Mesothelial cell of epicardium (in vitro differentiated cells): Measurements from ENCODE around the gene MLLT1. TPM values are rescaled to one million over a fixed set of nuclear protein-coding genes. Genes with fewer than 3 reads are reported as not detected.

Experiments
- DNase-seq, 2 experiments: peaks; one replicate each; pipeline ENCODE4 v3.0.0; 2021; ENCODE audit warnings: low spot score in 2 of 2; ENCODE audit not compliant: unreplicated experiment in 2 of 2
- H3K27ac Mint-ChIP-seq: 2 replicates; pipeline ENCODE4 v1.8.0; 2021; ENCODE audit warnings: mixed read lengths
- H3K27me3 Mint-ChIP-seq: 2 replicates; pipeline ENCODE4 v1.8.0; 2021; ENCODE audit warnings: low read depth, mixed read lengths
- H3K36me3 Mint-ChIP-seq: 2 replicates; pipeline ENCODE4 v1.8.0; 2021; ENCODE audit warnings: mixed read lengths
- H3K4me1 Mint-ChIP-seq: 2 replicates; pipeline ENCODE4 v1.8.0; 2021; ENCODE audit warnings: mixed read lengths
- H3K4me3 Mint-ChIP-seq: 2 replicates; pipeline ENCODE4 v1.8.0; 2021; ENCODE audit warnings: mild to moderate bottlenecking, moderate library complexity, mixed read lengths
- H3K9me3 Mint-ChIP-seq: 2 replicates; pipeline ENCODE4 v1.8.0; 2021; ENCODE audit warnings: mixed read lengths
- total RNA-seq: library from RNA; stranded (reverse); gene quantifications from 3 replicates; pipeline ENCODE4 v1.2.1, GENCODE V29; 2021
- TF ChIP-seq, protein P1 (sequence below): fragments of 200-600 bp; sonication (generic); IDR thresholded peaks from one replicate; pipeline ENCODE4 v1.5.0; 2021; ENCODE audit warnings: antibody characterized with exemption; ENCODE audit not compliant: unreplicated experiment

MLLT1 gene
- total RNA-seq, 1 donor from 2014 or later = 93.1 TPM

DNA sequence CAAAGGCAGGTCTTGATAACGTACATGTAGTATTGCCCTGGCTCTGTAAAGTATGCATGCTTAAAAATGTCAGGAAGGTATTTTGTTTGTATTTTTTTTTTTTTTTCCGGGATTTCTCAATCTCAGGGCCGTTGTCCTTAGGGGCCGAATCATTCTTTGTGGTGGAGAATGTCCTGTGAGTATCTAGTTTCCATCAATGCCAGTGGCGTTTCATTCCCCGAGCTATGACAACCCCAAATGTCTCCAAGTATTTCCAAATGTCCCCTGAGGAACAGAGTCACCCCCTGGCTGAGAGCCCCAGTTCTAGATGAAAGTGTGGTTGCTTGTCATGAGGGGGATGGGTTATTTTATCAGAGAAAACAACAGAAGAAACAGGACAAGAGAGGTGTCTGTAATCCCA is 75.6 kb downstream of the MLLT1 start:
- DNase-seq = no peak
- Mint-ChIP-seq H3K27me3 (no peaks in the 10 kb centered on the region), H3K4me3 (no peak overlapping the region)

DNA sequence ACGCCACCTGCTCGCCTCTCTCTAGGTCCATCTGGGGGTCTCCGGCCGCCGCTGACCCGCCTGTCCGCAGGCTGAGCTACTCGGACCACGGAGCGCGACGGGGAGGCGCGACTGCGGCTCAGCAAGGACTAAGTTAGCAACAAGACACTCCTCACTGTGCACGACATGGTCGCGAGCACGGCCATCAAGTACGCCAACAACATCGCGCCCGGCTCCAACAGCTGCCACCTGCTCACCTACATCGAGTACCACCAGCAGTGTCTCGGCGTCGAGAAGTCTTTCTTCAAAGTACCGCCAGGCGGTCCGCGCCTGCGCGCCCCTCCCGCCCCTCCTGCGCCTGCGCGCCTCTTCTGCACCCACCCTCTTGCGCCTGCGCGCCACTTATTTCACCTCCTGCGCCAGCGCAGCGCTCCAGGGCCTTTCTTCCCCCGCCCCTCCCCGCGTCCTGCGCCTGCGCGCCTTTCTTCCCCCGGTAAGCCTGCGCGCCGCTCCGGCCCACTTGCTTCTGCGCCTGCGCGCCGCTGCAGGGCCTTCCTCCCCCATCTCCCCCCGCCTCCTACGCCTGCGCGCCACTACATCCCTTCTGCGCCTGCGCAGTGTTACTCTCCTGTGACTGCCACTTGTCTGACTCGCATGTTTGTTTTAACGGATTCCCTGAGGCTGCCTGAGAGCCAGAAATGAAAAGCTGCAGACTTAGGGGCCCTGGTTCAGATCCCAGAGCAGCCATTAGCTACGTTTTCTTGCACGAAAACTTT is 80.4 kb downstream of the MLLT1 start:
- DNase-seq = peak; percentile 100
- H3K4me1 Mint-ChIP-seq = peaks cover 22% of the 10 kb centered on the region
- H3K9me3 Mint-ChIP-seq = peaks cover 16% of the 10 kb centered on the region
- no peaks in the 10 kb centered on the region for H3K27me3 Mint-ChIP-seq
- peaks cover 23% of the 10 kb centered on the region for H3K36me3 Mint-ChIP-seq
- peak overlapping the region; percentile 95 for H3K4me3 Mint-ChIP-seq
- TF ChIP-seq, protein P1, sequence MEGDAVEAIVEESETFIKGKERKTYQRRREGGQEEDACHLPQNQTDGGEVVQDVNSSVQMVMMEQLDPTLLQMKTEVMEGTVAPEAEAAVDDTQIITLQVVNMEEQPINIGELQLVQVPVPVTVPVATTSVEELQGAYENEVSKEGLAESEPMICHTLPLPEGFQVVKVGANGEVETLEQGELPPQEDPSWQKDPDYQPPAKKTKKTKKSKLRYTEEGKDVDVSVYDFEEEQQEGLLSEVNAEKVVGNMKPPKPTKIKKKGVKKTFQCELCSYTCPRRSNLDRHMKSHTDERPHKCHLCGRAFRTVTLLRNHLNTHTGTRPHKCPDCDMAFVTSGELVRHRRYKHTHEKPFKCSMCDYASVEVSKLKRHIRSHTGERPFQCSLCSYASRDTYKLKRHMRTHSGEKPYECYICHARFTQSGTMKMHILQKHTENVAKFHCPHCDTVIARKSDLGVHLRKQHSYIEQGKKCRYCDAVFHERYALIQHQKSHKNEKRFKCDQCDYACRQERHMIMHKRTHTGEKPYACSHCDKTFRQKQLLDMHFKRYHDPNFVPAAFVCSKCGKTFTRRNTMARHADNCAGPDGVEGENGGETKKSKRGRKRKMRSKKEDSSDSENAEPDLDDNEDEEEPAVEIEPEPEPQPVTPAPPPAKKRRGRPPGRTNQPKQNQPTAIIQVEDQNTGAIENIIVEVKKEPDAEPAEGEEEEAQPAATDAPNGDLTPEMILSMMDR = no peak
- H3K27ac Mint-ChIP-seq = peak overlapping the region; percentile 81

More for the DNA sequence above, 75.6 kb downstream of the MLLT1 start:
- peaks cover 1% of the 10 kb centered on the region for H3K36me3 Mint-ChIP-seq
- H3K9me3 Mint-ChIP-seq = no peaks in the 10 kb centered on the region
- TF ChIP-seq, protein P1 = no peak
- H3K27ac Mint-ChIP-seq = peak overlapping the region; percentile 56
- H3K4me1 Mint-ChIP-seq = peaks cover 16% of the 10 kb centered on the region

DNA sequence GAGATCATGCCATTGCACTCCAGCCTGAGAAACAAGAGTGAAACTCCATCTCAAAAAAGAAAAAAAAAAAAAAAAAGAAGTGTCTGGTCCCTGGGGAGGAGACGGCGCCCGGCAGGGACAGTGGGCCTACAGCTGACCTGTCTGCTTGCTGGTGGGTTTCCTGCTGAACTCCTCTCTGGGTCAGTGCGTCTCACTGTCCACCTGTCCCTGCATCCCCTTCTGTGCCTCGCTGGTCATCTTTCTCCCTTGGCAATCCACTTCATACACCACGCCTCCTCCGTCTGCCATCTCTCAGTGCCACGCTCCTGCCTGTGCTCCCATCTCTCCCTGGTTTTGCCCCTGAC is 80.9 kb downstream of the MLLT1 start:
- Mint-ChIP-seq H3K27me3 (no peaks in the 10 kb centered on the region), H3K27ac (peak overlapping the region; percentile 81), H3K9me3 (peaks cover 17% of the 10 kb centered on the region), H3K4me3 (peak overlapping the region; percentile 95), H3K4me1 (peaks cover 17% of the 10 kb centered on the region), H3K36me3 (peaks cover 23% of the 10 kb centered on the region)
- TF ChIP-seq, protein P1 = no peak
- no peak for DNase-seq

DNA sequence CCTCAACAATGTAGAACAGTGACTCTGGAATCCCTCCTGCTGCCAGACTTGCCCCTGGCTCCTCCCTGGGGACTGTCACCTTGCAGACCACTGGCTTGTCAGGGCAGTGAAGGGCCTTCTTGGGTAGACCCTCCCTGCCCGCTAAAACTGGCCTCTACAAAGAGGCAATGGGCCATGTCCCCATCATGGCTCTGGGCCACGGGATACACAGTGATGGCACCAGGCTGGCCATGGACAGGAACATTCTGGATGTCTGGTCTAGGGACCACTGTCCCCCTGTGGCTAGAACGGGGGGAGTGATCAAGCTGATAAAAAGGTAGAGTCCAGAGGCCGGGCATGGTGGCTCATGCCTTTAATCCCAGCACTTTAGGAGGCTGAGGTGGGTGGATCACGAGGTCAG is 83.4 kb downstream of the MLLT1 start:
- no peak overlapping the region for H3K27ac Mint-ChIP-seq
- H3K4me1 Mint-ChIP-seq = peaks cover 9% of the 10 kb centered on the region
- TF ChIP-seq, protein P1 = no peak
- no peak overlapping the region for H3K4me3 Mint-ChIP-seq
- peaks cover 44% of the 10 kb centered on the region for H3K36me3 Mint-ChIP-seq
- no peak for DNase-seq
- H3K9me3 Mint-ChIP-seq = peaks cover 38% of the 10 kb centered on the region
- H3K27me3 Mint-ChIP-seq = no peaks in the 10 kb centered on the region

DNA sequence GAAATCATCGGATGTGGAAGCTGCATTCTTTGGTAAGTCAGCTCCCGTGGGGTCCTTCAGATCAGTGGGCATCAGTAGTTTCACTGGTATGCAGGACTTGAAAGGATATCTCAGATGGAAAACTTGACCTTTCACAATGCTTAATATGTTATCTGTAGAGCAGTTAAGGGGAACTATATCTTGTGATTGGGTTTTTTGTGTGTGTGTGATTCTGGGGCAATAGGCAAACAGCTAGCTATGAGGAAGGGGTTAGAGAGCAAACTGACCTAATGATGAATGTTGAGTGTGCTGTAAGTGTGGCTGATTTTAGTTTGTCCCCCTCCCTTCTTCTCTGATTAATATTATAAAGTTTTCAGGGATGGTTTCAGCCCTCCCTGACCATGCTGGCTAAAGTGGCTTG is 91.0 kb downstream of the MLLT1 start:
- H3K9me3 Mint-ChIP-seq = peaks cover 63% of the 10 kb centered on the region
- H3K27me3 Mint-ChIP-seq = no peaks in the 10 kb centered on the region
- TF ChIP-seq, protein P1 = no peak
- no peak overlapping the region for H3K27ac Mint-ChIP-seq
- H3K4me1 Mint-ChIP-seq = no peaks in the 10 kb centered on the region
- DNase-seq = no peak
- H3K36me3 Mint-ChIP-seq = peaks cover 39% of the 10 kb centered on the region
- H3K4me3 Mint-ChIP-seq = no peak overlapping the region

DNA sequence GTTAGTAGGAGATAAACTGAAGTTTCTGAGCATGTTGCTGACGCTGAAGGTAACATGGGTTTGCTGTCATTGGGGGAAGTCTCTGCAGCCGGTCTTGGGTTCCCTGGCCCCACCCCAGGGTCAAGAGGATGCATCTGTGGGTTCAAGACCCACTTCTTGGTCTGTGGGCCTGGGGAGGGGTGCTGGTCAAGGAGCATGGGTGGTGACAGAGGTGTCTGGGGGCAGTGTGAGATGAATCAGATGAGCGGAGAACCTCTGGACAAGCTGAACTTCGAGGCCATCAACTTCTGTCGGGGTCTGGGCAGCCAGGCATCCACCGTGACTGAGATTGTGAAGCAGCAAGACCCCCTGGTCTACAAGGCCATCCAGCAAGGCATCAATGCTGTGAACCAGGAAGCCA is 92.4 kb downstream of the MLLT1 start:
- H3K27ac Mint-ChIP-seq = no peak overlapping the region
- H3K4me3 Mint-ChIP-seq = no peak overlapping the region
- no peak for DNase-seq
- no peaks in the 10 kb centered on the region for H3K4me1 Mint-ChIP-seq
- peaks cover 56% of the 10 kb centered on the region for H3K9me3 Mint-ChIP-seq
- no peaks in the 10 kb centered on the region for H3K27me3 Mint-ChIP-seq
- peaks cover 26% of the 10 kb centered on the region for H3K36me3 Mint-ChIP-seq
- TF ChIP-seq, protein P1 = no peak
